ENCODE measurements around the gene TRPT1.

Gene TRPT1

GRCh38 chr11:64206457-64207255, 19.3 kb downstream of the TRPT1 start, which contains the start of gene FERMT3:
Gene FERMT3, plus strand, starts transcription at chr11:64206721. Its CDS starts 644 bp downstream, at chr11:64207365.
- no peak for DNase-seq

- peak; percentile 59 to 91 (median 84) for DNase-seq
Measured at GRCh38 chr11:64204464-64204989, 21.5 kb downstream of the TRPT1 start.

GRCh38 chr11:64204080-64204440, 21.9 kb downstream of the TRPT1 start:
- DNase-seq, result no peak

- DNase-seq, result no peak
Measured at GRCh38 chr11:64203421-64204079, 22.4 kb downstream of the TRPT1 start.

GRCh38 chr11:64202992-64203391, 23.0 kb downstream of the TRPT1 start:
- DNase-seq, result no peak

GRCh38 chr11:64201543-64201942, 24.4 kb downstream of the TRPT1 start:
- no peak for DNase-seq

- no peak for DNase-seq
Measured at GRCh38 chr11:64198511-64198910, 27.5 kb downstream of the TRPT1 start.

- DNase-seq, result no peak
Measured at GRCh38 chr11:64196626-64197025, 29.4 kb downstream of the TRPT1 start.

- no peak for DNase-seq
Measured at GRCh38 chr11:64192434-64192833, 33.6 kb downstream of the TRPT1 start.

GRCh38 chr11:64186492-64187165, 39.4 kb downstream of the TRPT1 start:
- DNase-seq, result peak in 1 of 3 experiments; percentile 59

GRCh38 chr11:64185693-64186491, 40.1 kb downstream of the TRPT1 start, which contains the start of gene STIP1:
Gene STIP1, plus strand, starts transcription at chr11:64186171. Its CDS starts 91 bp downstream, at chr11:64186262.
- DNase-seq, result peak; percentile 100

- peak; percentile 71 to 96 (median 95) for DNase-seq
Measured at GRCh38 chr11:64185175-64185692, 40.8 kb downstream of the TRPT1 start.

GRCh38 chr11:64183890-64184289, 42.1 kb downstream of the TRPT1 start:
- DNase-seq, result no peak

- peak; percentile 59 to 75 (median 70) for DNase-seq
Measured at GRCh38 chr11:64181506-64182411, 44.2 kb downstream of the TRPT1 start.

- DNase-seq, result no peak
Measured at GRCh38 chr11:64180891-64181290, 45.1 kb downstream of the TRPT1 start.

- no peak for DNase-seq
Measured at GRCh38 chr11:64178951-64179639, 46.9 kb downstream of the TRPT1 start.

- DNase-seq, result no peak
Measured at GRCh38 chr11:64178203-64178602, 47.8 kb downstream of the TRPT1 start.

- no peak for DNase-seq
Measured at GRCh38 chr11:64176751-64177150, 49.2 kb downstream of the TRPT1 start.

Data from NCI-H1417 (cell line).